ENCODE data around the gene DUSP22.

GRCh38 chr6:250676-251075 is 41.6 kb upstream of the DUSP22 start:
- TF ChIP-seq, protein P1, sequence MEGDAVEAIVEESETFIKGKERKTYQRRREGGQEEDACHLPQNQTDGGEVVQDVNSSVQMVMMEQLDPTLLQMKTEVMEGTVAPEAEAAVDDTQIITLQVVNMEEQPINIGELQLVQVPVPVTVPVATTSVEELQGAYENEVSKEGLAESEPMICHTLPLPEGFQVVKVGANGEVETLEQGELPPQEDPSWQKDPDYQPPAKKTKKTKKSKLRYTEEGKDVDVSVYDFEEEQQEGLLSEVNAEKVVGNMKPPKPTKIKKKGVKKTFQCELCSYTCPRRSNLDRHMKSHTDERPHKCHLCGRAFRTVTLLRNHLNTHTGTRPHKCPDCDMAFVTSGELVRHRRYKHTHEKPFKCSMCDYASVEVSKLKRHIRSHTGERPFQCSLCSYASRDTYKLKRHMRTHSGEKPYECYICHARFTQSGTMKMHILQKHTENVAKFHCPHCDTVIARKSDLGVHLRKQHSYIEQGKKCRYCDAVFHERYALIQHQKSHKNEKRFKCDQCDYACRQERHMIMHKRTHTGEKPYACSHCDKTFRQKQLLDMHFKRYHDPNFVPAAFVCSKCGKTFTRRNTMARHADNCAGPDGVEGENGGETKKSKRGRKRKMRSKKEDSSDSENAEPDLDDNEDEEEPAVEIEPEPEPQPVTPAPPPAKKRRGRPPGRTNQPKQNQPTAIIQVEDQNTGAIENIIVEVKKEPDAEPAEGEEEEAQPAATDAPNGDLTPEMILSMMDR (conservative IDR thresholded peaks at IDR 0.05): no peak
- TF ChIP-seq ZFX (IDR thresholded peaks at IDR 0.05): no peak
